H9 (cell line): ENCODE data around the gene CD180. TPM values are rescaled to one million over a fixed set of nuclear protein-coding genes. Genes with fewer than 3 reads are reported as not detected.

Experiments used
- DNase-seq: peaks from one replicate; pipeline ENCODE4 v3.0.0-alpha.2; 2017
- H2AFZ ChIP-seq: one replicate; pipeline ENCODE4 v1.6.1; 2013; ENCODE audit warnings: mild to moderate bottlenecking, low read length, control low read depth, moderate library complexity
- H2AK5ac ChIP-seq: 2 replicates; pipeline ENCODE4 v1.6.1; 2013; ENCODE audit warnings: low read length, control low read depth, mixed read lengths; ENCODE audit not compliant: insufficient read length
- H2BK120ac ChIP-seq: one replicate; pipeline ENCODE4 v1.6.1; 2013; ENCODE audit warnings: low read depth, mild to moderate bottlenecking, low read length, control low read depth, inconsistent platforms; ENCODE audit not compliant: poor library complexity, severe bottlenecking
- H2BK12ac ChIP-seq: 2 replicates; pipeline ENCODE4 v1.6.1; 2013; ENCODE audit warnings: low read length, control low read depth, mixed read lengths, low read depth; ENCODE audit not compliant: insufficient read length
- H2BK15ac ChIP-seq: 2 replicates; pipeline ENCODE4 v1.6.1; 2013; ENCODE audit warnings: low read depth, low read length, control low read depth
- H2BK20ac ChIP-seq: one replicate; pipeline ENCODE4 v1.6.1; 2013; ENCODE audit warnings: low read depth, mild to moderate bottlenecking, low read length, control low read depth, inconsistent platforms; ENCODE audit not compliant: poor library complexity, severe bottlenecking
- H2BK5ac ChIP-seq: 2 replicates; pipeline ENCODE4 v1.6.1; 2013; ENCODE audit warnings: low read length, control low read depth, mixed read lengths; ENCODE audit not compliant: insufficient read length
- H3K14ac ChIP-seq: 2 replicates; pipeline ENCODE4 v1.6.1; 2013; ENCODE audit warnings: low read length, control low read depth; ENCODE audit not compliant: insufficient read depth
- H3K18ac ChIP-seq: 2 replicates; pipeline ENCODE4 v1.6.1; 2013; ENCODE audit warnings: low read depth, mild to moderate bottlenecking, mixed read lengths, low read length, control low read depth; ENCODE audit not compliant: insufficient read length
- H3K23ac ChIP-seq: 2 replicates; pipeline ENCODE4 v1.6.1; 2013; ENCODE audit warnings: low read length, control low read depth, mixed read lengths, low read depth; ENCODE audit not compliant: insufficient read length
- H3K23me2 ChIP-seq: 2 replicates; pipeline ENCODE4 v1.6.1; 2013; ENCODE audit warnings: low read depth, mild to moderate bottlenecking, mixed read lengths, low read length, control low read depth; ENCODE audit not compliant: insufficient read length, poor library complexity, severe bottlenecking
- H3K27ac ChIP-seq: 2 replicates; pipeline ENCODE4 v1.5.1; 2013; ENCODE audit warnings: low read length, control low read depth, mixed read lengths, low read depth; ENCODE audit not compliant: insufficient read length
- H3K27me3 ChIP-seq: 2 replicates; pipeline ENCODE4 v1.6.1; 2013; ENCODE audit warnings: low read length, control low read depth, inconsistent platforms; ENCODE audit not compliant: insufficient read depth
- H3K4ac ChIP-seq: 2 replicates; pipeline ENCODE4 v1.6.1; 2013; ENCODE audit warnings: low read depth, mild to moderate bottlenecking, control low read depth, inconsistent platforms, low read length, moderate library complexity
- H3K4me1 ChIP-seq: 2 replicates; pipeline ENCODE4 v1.6.1; 2013; ENCODE audit warnings: low read length, control low read depth, inconsistent platforms; ENCODE audit not compliant: insufficient read depth
- H3K4me2 ChIP-seq: 2 replicates; pipeline ENCODE4 v1.6.1; 2013; ENCODE audit warnings: low read length, control low read depth, mixed read lengths; ENCODE audit not compliant: insufficient read length, insufficient read depth
- H3K56ac ChIP-seq: 2 replicates; pipeline ENCODE4 v1.6.1; 2013; ENCODE audit warnings: low read depth, mild to moderate bottlenecking, mixed read lengths, low read length, control low read depth; ENCODE audit not compliant: insufficient read length
- H3K79me1 ChIP-seq: 2 replicates; pipeline ENCODE4 v1.6.1; 2013; ENCODE audit warnings: low read depth, mild to moderate bottlenecking, moderate library complexity, low read length, control low read depth, inconsistent platforms; ENCODE audit not compliant: insufficient read depth, poor library complexity, severe bottlenecking
- H3K79me2 ChIP-seq: 2 replicates; pipeline ENCODE4 v1.6.1; 2013; ENCODE audit warnings: low read length, control low read depth, inconsistent platforms; ENCODE audit not compliant: insufficient read depth
- H3K9ac ChIP-seq: 2 replicates; pipeline ENCODE4 v1.6.1; 2013; ENCODE audit warnings: low read length, control low read depth, mixed read lengths; ENCODE audit not compliant: insufficient read length; ENCODE audit errors: extremely low read depth
- H3K9me3 ChIP-seq: one replicate; pipeline ENCODE4 v1.6.1; 2013; ENCODE audit warnings: low read depth, low read length, inconsistent platforms; ENCODE audit not compliant: control insufficient read depth
- H3T11ph ChIP-seq: one replicate; pipeline ENCODE4 v1.6.1; 2013; ENCODE audit warnings: mild to moderate bottlenecking, low read length, control low read depth, inconsistent platforms
- H4K20me1 ChIP-seq: one replicate; pipeline ENCODE4 v1.6.1; 2013; ENCODE audit not compliant: control insufficient read depth, insufficient read length, insufficient read depth
- H4K5ac ChIP-seq: 2 replicates; pipeline ENCODE4 v1.6.1; 2013; ENCODE audit warnings: low read depth, mild to moderate bottlenecking, mixed read lengths, low read length, control low read depth; ENCODE audit not compliant: insufficient read length
- H4K8ac ChIP-seq: replicated peaks from 2 replicates; pipeline ENCODE4 v1.6.1; 2013; ENCODE audit warnings: low read length, control low read depth, mixed read lengths, low read depth; ENCODE audit not compliant: insufficient read length
- H4K91ac ChIP-seq: 2 replicates; pipeline ENCODE4 v1.6.1; 2013; ENCODE audit warnings: low read depth, mild to moderate bottlenecking, moderate library complexity, mixed read lengths, low read length, control low read depth; ENCODE audit not compliant: insufficient read length
- H3K27ac Mint-ChIP-seq, 3 experiments: 2 replicates in 2 of 3; 3 replicates in 1 of 3; pipeline ENCODE4 v1.8.0; 2020 to 2021; ENCODE audit warnings: mixed read lengths in 3 of 3, mild to moderate bottlenecking in 1 of 3, moderate library complexity in 1 of 3
- H3K27me3 Mint-ChIP-seq: 2 replicates; pipeline ENCODE4 v1.8.0; 2021; ENCODE audit warnings: low read depth, mild to moderate bottlenecking, moderate library complexity, mixed read lengths
- H3K36me3 Mint-ChIP-seq, 3 experiments: 2 replicates in 2 of 3; 3 replicates in 1 of 3; pipeline ENCODE4 v1.8.0; 2020 to 2021; ENCODE audit warnings: low read depth in 3 of 3, mixed read lengths in 3 of 3; ENCODE audit not compliant: insufficient read depth in 1 of 3
- H3K4me1 Mint-ChIP-seq, 2 experiments: 2 replicates each; pipeline ENCODE4 v1.8.0; 2020; ENCODE audit warnings: mixed read lengths in 2 of 2
- H3K4me3 Mint-ChIP-seq, 2 experiments: 2 replicates in 1 of 2; 3 replicates in 1 of 2; pipeline ENCODE4 v1.8.0; 2020 to 2021; ENCODE audit warnings: mild to moderate bottlenecking in 2 of 2, mixed read lengths in 2 of 2, moderate library complexity in 1 of 2
- H3K9me3 Mint-ChIP-seq, 2 experiments: 2 replicates in 1 of 2; 3 replicates in 1 of 2; pipeline ENCODE4 v1.8.0; 2020; ENCODE audit warnings: mild to moderate bottlenecking in 2 of 2, mixed read lengths in 2 of 2, moderate library complexity in 1 of 2
- CTCF ChIP-seq: fragments of 200-600 bp; sonication (generic); conservative IDR thresholded peaks from 3 replicates; pipeline ENCODE4 v1.8.0; 2021; ENCODE audit warnings: antibody characterized with exemption, mild to moderate bottlenecking
- WGBS: extraction: QIAGEN DNeasy Blood & Tissue Kit; methylation state at CpG from one replicate; pipeline ENCODE4 v1.1.7; 2013; ENCODE audit warnings: missing lambda C conversion rate, low lambda C conversion rate, mixed read lengths; ENCODE audit not compliant: insufficient read length; ENCODE audit errors: extremely low coverage; 5-methylcytosine and 5-hydroxymethylcytosine counted together
- total RNA-seq: library from RNA; stranded (reverse); gene quantifications from 2 replicates; pipeline ENCODE4 v1.2.1, GENCODE V29; 2021

Gene CD180
- total RNA-seq, 1 experiment from 2014 or later, result not detected

GRCh38 chr5:67233075-67233474, 36.5 kb upstream of the CD180 start:
- Histone ChIP-seq H3K4me1 (no peaks in the 10 kb centered on the region; the same call in 1 of the 2 replicates), H2AFZ (peak overlapping the region; percentile 22), H4K8ac (no peak overlapping the region), H2BK12ac (no peak overlapping the region), H4K20me1 (no peaks in the 10 kb centered on the region), H3K23me2 (no peaks in the 10 kb centered on the region), H2BK5ac (no peak overlapping the region), H3K23ac (no peak overlapping the region), H3T11ph (no peak overlapping the region), H3K56ac (no peak overlapping the region), H3K4me2 (no peak overlapping the region), H3K14ac (no peak overlapping the region), H2BK20ac (no peak overlapping the region), H3K79me1 (no peaks in the 10 kb centered on the region), H2AK5ac (no peak overlapping the region), H3K79me2 (no peaks in the 10 kb centered on the region), H3K27me3 (no peaks in the 10 kb centered on the region), H3K9ac (no peak overlapping the region), H4K91ac (no peak overlapping the region), H3K27ac (no peak overlapping the region), H2BK15ac (no peak overlapping the region), H2BK120ac (no peak overlapping the region), H3K18ac (no peak overlapping the region), H4K5ac (no peak overlapping the region), H3K9me3 (no peaks in the 10 kb centered on the region), H3K4ac (no peak overlapping the region)
- no CpG with 5 or more reads among the region's 9 CpGs for WGBS
- Mint-ChIP-seq H3K36me3 (peaks cover 6 to 22% (median 7%) of the 10 kb centered on the region in 3 experiments), H3K27ac (no peak overlapping the region), H3K9me3 (peaks cover 14 to 24% of the 10 kb centered on the region in 2 experiments), H3K27me3 (peaks cover 15% of the 10 kb centered on the region), H3K4me1 (peaks cover 14 to 17% of the 10 kb centered on the region in 2 experiments), H3K4me3 (no peak overlapping the region)
- no peak for TF ChIP-seq CTCF
- peak; percentile 52 for DNase-seq
